ENCODE results near the gene ACTA2. TPM values are rescaled to one million over a fixed set of nuclear protein-coding genes. Genes with fewer than 3 reads are reported as not detected.

Gene ACTA2
- total RNA-seq, 3 donors from 2014 or later (not counting 1 experiment from before 2014, with no cell fraction given): 5.0 to 13.1 (median 7.4) TPM

DNA sequence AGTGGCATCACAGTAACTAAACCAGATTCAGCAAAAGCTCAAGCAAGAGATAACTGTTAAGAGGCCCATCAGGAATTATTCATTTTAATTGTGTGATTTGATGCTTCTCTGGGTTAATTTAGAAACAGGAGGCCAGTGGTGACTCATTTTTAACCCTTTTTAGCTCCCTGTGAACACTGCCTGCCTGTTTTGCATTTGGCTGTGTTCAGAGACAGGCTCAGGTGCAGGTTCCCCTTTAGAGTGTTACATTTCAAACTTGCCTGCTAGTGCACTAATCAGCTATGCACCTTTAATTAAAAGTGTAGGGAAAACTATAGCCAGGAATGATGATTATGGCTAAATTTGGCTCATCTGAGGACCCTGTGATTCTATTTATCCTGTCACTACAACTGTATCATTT, 66.0 kb downstream of the ACTA2 start:
- H3K36me3 Mint-ChIP-seq: no peaks in the 10 kb centered on the region
- Histone ChIP-seq H3K27ac (ENCODE audit: low read length) (no peak overlapping the region), H3K36me3 (ENCODE audit: control insufficient read depth, insufficient read depth, low read length) (no peaks in the 10 kb centered on the region), H3K27me3 (ENCODE audit: control insufficient read depth, insufficient read depth, low read length) (no peaks in the 10 kb centered on the region), H3K4me3 (ENCODE audit: low read length) (no peak overlapping the region), H3K9me3 (ENCODE audit: control insufficient read depth, insufficient read depth, low read length) (no peaks in the 10 kb centered on the region), H3K4me1 (ENCODE audit: control insufficient read depth, insufficient read depth, low read length) (peaks cover 4% of the 10 kb centered on the region)
- no peak overlapping the region for H3K27ac Mint-ChIP-seq
- TF ChIP-seq, protein P1, sequence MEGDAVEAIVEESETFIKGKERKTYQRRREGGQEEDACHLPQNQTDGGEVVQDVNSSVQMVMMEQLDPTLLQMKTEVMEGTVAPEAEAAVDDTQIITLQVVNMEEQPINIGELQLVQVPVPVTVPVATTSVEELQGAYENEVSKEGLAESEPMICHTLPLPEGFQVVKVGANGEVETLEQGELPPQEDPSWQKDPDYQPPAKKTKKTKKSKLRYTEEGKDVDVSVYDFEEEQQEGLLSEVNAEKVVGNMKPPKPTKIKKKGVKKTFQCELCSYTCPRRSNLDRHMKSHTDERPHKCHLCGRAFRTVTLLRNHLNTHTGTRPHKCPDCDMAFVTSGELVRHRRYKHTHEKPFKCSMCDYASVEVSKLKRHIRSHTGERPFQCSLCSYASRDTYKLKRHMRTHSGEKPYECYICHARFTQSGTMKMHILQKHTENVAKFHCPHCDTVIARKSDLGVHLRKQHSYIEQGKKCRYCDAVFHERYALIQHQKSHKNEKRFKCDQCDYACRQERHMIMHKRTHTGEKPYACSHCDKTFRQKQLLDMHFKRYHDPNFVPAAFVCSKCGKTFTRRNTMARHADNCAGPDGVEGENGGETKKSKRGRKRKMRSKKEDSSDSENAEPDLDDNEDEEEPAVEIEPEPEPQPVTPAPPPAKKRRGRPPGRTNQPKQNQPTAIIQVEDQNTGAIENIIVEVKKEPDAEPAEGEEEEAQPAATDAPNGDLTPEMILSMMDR (IDR thresholded peaks at IDR 0.05): no peak
- no peaks in the 10 kb centered on the region for H3K9me3 Mint-ChIP-seq
- DNase-seq: no peak
- intact Hi-C loops (cut with micrococcal nuclease): no loop called here
- H3K27me3 Mint-ChIP-seq (ENCODE audit: low read depth in 2 of 2): no peaks in the 10 kb centered on the region
- peaks cover 44 to 52% of the 10 kb centered on the region in 2 donors for H3K4me1 Mint-ChIP-seq
- no peak for ATAC-seq
- H3K4me3 Mint-ChIP-seq: no peak overlapping the region

Other genes starting within 250 kb of the ACTA2 start
- gene LIPK, start 246.5 kb downstream of the ACTA2 start, total RNA-seq: not detected
- gene LIPN, start 192.8 kb downstream of the ACTA2 start, total RNA-seq: under 1 TPM in 2 of 3 donors, not detected in 1; 0.66 to 0.83 TPM
- not detected for gene LIPM, start 150.0 kb downstream of the ACTA2 start, total RNA-seq
- not detected for gene ANKRD22, start 100.9 kb downstream of the ACTA2 start, total RNA-seq
- 10 to 100 TPM; 14.8 to 30.3 (median 18.1) TPM for gene STAMBPL1, start 72.5 kb downstream of the ACTA2 start, total RNA-seq
- gene FAS, start 38.0 kb upstream of the ACTA2 start, total RNA-seq: 10 to 100 TPM; 17.3 to 29.9 (median 26.5) TPM